ENCODE results near the gene SLC1A2.

GRCh38 chr11:35288309-35288708, 131.0 kb downstream of the SLC1A2 start:
- TF ChIP-seq CTCF (IDR thresholded peaks at IDR 0.05): no peak
- no peak for TF ChIP-seq POLR2A (IDR thresholded peaks at IDR 0.05)

Data from lower leg skin (tissue), 3 donors.